K562 (cell line): ENCODE measurements around the gene FAM110D. TPM values are rescaled to one million over a fixed set of nuclear protein-coding genes. Genes with fewer than 3 reads are reported as not detected.
A peak's percentile ranks its signal among the peaks of the same experiment; 100 is the strongest.

Experiments
- ARNT ChIP-seq, 2 experiments: fragments of 450-650 bp; IDR thresholded peaks; 2 replicates each; pipeline ENCODE4 v1.6.1; 2016; ENCODE audit warnings: mild to moderate bottlenecking in 1 of 2
- CXXC5 ChIP-seq: fragments of 250-450 bp; sonication (Bioruptor Pico); IDR thresholded peaks from 2 replicates; pipeline ENCODE4 v1.8.0; 2022; ENCODE audit warnings: inconsistent platforms, mild to moderate bottlenecking, moderate library complexity
- DPF2 ChIP-seq: fragments of 450-650 bp; IDR thresholded peaks from 2 replicates; pipeline ENCODE4 v1.6.1; 2016
- ETV5 ChIP-seq: sonication (generic); formaldehyde crosslinking; IDR thresholded peaks from 2 replicates; pipeline ENCODE4 v1.4.0; 2020; ENCODE audit warnings: low read depth, mild to moderate bottlenecking, missing genetic modification reagents
- FOSL1 ChIP-seq: fragments of 200-800 bp; sonication (Bioruptor generic); conservative IDR thresholded peaks from 2 replicates; pipeline ENCODE4 v1.6.1; 2016; ENCODE audit warnings: missing genetic modification characterization, missing compliant biosample characterization
- GABPB1 ChIP-seq: sonication (generic); formaldehyde crosslinking; IDR thresholded peaks from 2 replicates; pipeline ENCODE4 v1.8.0; 2022; ENCODE audit warnings: mild to moderate bottlenecking, missing genetic modification reagents
- HDAC2 ChIP-seq: fragments of 450-650 bp; IDR thresholded peaks from 2 replicates; pipeline ENCODE4 v1.6.1; 2016; ENCODE audit warnings: mild to moderate bottlenecking
- MIER1 ChIP-seq: fragments of 450-650 bp; IDR thresholded peaks from 2 replicates; pipeline ENCODE4 v1.6.1; 2016; ENCODE audit warnings: antibody characterized with exemption, mild to moderate bottlenecking, low read depth
- POLR2H ChIP-seq: IDR thresholded peaks from 2 replicates; pipeline ENCODE4 v1.6.1; 2016; ENCODE audit warnings: missing genetic modification characterization, low read depth, mild to moderate bottlenecking, control low read depth, missing compliant biosample characterization, moderate library complexity
- RAD21 ChIP-seq, 2 experiments: fragments of 250-450 bp in 1 of 2; fragments of 450-650 bp in 1 of 2; sonication (Bioruptor Pico) in 1 of 2; formaldehyde crosslinking in 1 of 2; IDR thresholded peaks in 1 of 2; conservative IDR thresholded peaks in 1 of 2; 2 replicates each; pipeline versions ENCODE4 v1.4.0 to v1.8.0; 2020 to 2022; ENCODE audit warnings: mild to moderate bottlenecking in 2 of 2, moderate library complexity in 1 of 2
- RBM15 ChIP-seq: fragments of 200-400 bp; formaldehyde crosslinking; IDR thresholded peaks from 2 replicates; pipeline ENCODE4 v1.6.1; 2018; ENCODE audit warnings: mild to moderate bottlenecking, low read length, moderate library complexity; ENCODE audit not compliant: insufficient read depth
- RCOR1 ChIP-seq, 2 experiments: IDR thresholded peaks; 2 replicates each; pipeline ENCODE4 v1.6.1; 2012; ENCODE audit warnings: low read depth in 2 of 2, low read length in 2 of 2, borderline replicate concordance in 1 of 2, improper control_type of control experiment in 1 of 2
- RFX5 ChIP-seq: IDR thresholded peaks from 2 replicates; pipeline ENCODE4 v1.6.1; 2011; ENCODE audit warnings: low read depth, mild to moderate bottlenecking, improper control_type of control experiment, low read length
- RFX7 ChIP-seq: fragments of 250-450 bp; sonication (Bioruptor Pico); IDR thresholded peaks from 2 replicates; pipeline ENCODE4 v1.5.1; 2021; ENCODE audit warnings: mild to moderate bottlenecking
- SMARCB1 ChIP-seq: IDR thresholded peaks from 2 replicates; pipeline ENCODE4 v1.6.1; 2011; ENCODE audit warnings: improper control_type of control experiment, low read depth; ENCODE audit not compliant: insufficient read length
- TCFL5 ChIP-seq: fragments of 250-450 bp; sonication (Bioruptor Pico); conservative IDR thresholded peaks from 2 replicates; pipeline ENCODE4 v1.6.1; 2021; ENCODE audit warnings: mild to moderate bottlenecking, moderate library complexity, matching md5 sums
- ZNF12 ChIP-seq: sonication (generic); formaldehyde crosslinking; IDR thresholded peaks from 2 replicates; pipeline ENCODE4 v1.4.0; 2020; ENCODE audit warnings: mild to moderate bottlenecking, missing genetic modification reagents
- ZNF408 ChIP-seq: fragments of 250-450 bp; sonication (Bioruptor Pico); IDR thresholded peaks from 2 replicates; pipeline ENCODE4 v1.4.0; 2020; ENCODE audit warnings: low read depth, mild to moderate bottlenecking, moderate library complexity
- polyA plus RNA-seq, 8 experiments: library from polyadenylated mRNA; depleted of rRNA in 4 of 8; stranded (reverse) in 5 of 8; unstranded in 3 of 8; fragments of >200 nt; fragmentation: Nextera tagmentation in 2 of 8; fragmentation: Illumina TruSeq in 1 of 8; extraction: Ambion mirVana in 2 of 8; extraction: Trizol in 1 of 8; gene quantifications; 2 replicates each; pipeline versions ENCODE4 v1.2.1 to v1.2.3, GENCODE V29; 2011 to 2014; ENCODE audit warnings: inconsistent platforms in 1 of 8, missing spikeins in 1 of 8
- total RNA-seq, 7 experiments: library from RNA; depleted of rRNA in 6 of 7; stranded (reverse); fragments of >200 nt in 6 of 7; fragmentation: Illumina TruSeq in 2 of 7; extraction: Trizol in 2 of 7; gene quantifications; 2 replicates each; pipeline versions ENCODE4 v1.2.1 to v1.2.3, GENCODE V29; 2011 to 2021; ENCODE audit warnings: low replicate concordance in 1 of 7
- TF ChIP-seq, protein P1 (sequence below): fragments of 450-650 bp; IDR thresholded peaks from 2 replicates; pipeline ENCODE4 v1.6.1; 2016; ENCODE audit warnings: antibody characterized with exemption
- TF ChIP-seq, protein P2 (sequence below), 2 experiments: IDR thresholded peaks; 2 replicates each; pipeline ENCODE4 v1.6.1; 2011; ENCODE audit warnings: borderline replicate concordance in 1 of 2, control low read depth in 1 of 2, low read depth in 1 of 2, low read length in 1 of 2, mild to moderate bottlenecking in 1 of 2, mixed read lengths in 1 of 2, moderate library complexity in 1 of 2; ENCODE audit not compliant: insufficient read depth in 1 of 2, insufficient read length in 1 of 2, poor library complexity in 1 of 2, severe bottlenecking in 1 of 2; ENCODE audit errors: extremely low read depth in 1 of 2
- TF ChIP-seq, protein P3 (sequence below): IDR thresholded peaks from 2 replicates; pipeline ENCODE4 v1.6.1; 2016; ENCODE audit warnings: missing genetic modification characterization, missing compliant biosample characterization
- TF ChIP-seq, protein P4 (sequence below): sonication (generic); formaldehyde crosslinking; IDR thresholded peaks from 2 replicates; pipeline ENCODE4 v1.8.1; 2023; ENCODE audit warnings: mild to moderate bottlenecking, missing genetic modification reagents

The FAM110D gene
- total and polyA plus RNA-seq, 9 of the 15 experiments (the other 6 are each of a cell fraction or from before 2014, with no cell fraction given) = 0.04 to 1.1 (median 0.33) TPM

DNA sequence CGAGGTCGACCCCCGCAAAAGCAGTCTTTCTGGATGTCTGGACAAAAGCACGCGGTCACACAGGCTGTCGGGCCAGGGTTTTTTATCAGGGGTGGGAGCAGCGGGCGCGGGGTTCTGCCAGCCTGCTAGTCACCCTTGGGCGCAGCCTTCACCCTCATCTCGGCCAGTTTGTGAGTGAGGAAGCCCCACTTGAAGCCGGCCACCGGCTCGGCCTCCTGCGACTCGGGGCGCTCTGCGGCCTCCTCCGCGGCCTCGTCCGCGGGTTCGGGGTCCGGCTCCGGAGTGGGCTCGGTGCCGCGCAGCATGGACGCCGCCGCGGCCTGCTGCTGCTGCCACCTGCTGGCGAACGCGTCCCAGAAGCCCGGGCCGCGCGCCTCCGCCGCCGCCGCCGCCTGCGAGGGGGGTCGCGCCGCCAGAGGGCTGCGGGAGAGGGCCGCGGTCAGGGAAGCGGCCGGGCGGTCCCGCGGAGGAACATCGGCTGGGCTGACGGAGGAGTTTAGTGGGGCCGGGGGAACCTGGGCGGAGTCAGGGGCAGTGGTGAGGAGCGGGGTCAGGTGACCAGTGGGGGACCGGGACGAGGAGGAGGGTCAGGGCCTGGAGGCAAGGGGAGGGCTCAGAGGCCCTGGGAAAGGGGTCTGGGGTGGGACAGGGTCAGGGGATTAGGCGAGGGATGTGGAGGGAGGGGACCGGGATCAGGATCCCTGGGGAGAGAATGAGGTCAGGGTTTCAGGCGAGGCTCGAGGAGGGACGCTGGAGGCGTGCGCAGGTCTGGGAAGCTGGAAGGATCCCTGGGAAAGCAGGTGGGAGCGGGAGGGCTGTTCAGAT lies 5.4 kb downstream of the FAM110D start (continued):
- TF ChIP-seq RCOR1 (IDR thresholded peaks at IDR 0.05; ENCODE audit: borderline replicate concordance in 1 of 2, low read depth in 2 of 2, low read length in 2 of 2) (peak in 1 of 2 experiments; percentile 48; a peak in 1 of 4 replicates), SMARCB1 (no peak), ZNF408 (CRISPR knock-in tag) (no peak), ETV5 (CRISPR knock-in tag) (no peak), RFX7 (CRISPR knock-in tag) (no peak), HDAC2 (no peak), RBM15 (no peak), ARNT (IDR thresholded peaks at IDR 0.05) (no peak), MIER1 (no peak), RFX5 (no peak), DPF2 (no peak), RAD21 (CRISPR knock-in tag; conservative IDR thresholded peaks at IDR 0.05 in 1 of 2, IDR thresholded peaks at IDR 0.05 in 1 of 2) (peak; percentile 67 to 76), FOSL1 (tag) (no peak), GABPB1 (peak; percentile 44; the same call in 1 of the 2 replicates), ZNF12 (no peak; the same call in 1 of the 2 replicates), POLR2H (tag) (no peak), CXXC5 (CRISPR knock-in tag) (peak; percentile 95), TCFL5 (no peak)
- TF ChIP-seq, protein P1, sequence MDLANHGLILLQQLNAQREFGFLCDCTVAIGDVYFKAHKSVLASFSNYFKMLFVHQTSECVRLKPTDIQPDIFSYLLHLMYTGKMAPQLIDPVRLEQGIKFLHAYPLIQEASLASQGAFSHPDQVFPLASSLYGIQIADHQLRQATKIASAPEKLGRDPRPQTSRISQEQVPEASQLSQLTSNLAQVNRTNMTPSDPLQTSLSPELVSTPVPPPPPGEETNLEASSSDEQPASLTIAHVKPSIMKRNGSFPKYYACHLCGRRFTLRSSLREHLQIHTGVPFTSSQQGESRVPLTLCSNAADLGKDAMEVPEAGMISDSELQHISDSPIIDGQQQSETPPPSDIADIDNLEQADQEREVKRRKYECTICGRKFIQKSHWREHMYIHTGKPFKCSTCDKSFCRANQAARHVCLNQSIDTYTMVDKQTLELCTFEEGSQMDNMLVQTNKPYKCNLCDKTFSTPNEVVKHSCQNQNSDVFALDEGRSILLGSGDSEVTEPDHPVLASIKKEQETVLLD = 0 out of 2 replicates have a peak, but pooled peaks have one; percentile 15
- TF ChIP-seq, protein P2, sequence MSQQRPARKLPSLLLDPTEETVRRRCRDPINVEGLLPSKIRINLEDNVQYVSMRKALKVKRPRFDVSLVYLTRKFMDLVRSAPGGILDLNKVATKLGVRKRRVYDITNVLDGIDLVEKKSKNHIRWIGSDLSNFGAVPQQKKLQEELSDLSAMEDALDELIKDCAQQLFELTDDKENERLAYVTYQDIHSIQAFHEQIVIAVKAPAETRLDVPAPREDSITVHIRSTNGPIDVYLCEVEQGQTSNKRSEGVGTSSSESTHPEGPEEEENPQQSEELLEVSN (IDR thresholded peaks at IDR 0.05; ENCODE audit: borderline replicate concordance in 1 of 2, extremely low read depth in 1 of 2, insufficient read depth in 1 of 2, insufficient read length in 1 of 2, low read depth in 1 of 2, low read length in 1 of 2, poor library complexity in 1 of 2, severe bottlenecking in 1 of 2) = peak; percentile 70 to 85
- TF ChIP-seq, protein P3, sequence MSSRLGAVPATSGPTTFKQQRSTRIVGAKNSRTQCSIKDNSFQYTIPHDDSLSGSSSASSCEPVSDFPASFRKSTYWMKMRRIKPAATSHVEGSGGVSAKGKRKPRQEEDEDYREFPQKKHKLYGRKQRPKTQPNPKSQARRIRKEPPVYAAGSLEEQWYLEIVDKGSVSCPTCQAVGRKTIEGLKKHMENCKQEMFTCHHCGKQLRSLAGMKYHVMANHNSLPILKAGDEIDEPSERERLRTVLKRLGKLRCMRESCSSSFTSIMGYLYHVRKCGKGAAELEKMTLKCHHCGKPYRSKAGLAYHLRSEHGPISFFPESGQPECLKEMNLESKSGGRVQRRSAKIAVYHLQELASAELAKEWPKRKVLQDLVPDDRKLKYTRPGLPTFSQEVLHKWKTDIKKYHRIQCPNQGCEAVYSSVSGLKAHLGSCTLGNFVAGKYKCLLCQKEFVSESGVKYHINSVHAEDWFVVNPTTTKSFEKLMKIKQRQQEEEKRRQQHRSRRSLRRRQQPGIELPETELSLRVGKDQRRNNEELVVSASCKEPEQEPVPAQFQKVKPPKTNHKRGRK (tag) = no peak
- TF ChIP-seq, protein P4, sequence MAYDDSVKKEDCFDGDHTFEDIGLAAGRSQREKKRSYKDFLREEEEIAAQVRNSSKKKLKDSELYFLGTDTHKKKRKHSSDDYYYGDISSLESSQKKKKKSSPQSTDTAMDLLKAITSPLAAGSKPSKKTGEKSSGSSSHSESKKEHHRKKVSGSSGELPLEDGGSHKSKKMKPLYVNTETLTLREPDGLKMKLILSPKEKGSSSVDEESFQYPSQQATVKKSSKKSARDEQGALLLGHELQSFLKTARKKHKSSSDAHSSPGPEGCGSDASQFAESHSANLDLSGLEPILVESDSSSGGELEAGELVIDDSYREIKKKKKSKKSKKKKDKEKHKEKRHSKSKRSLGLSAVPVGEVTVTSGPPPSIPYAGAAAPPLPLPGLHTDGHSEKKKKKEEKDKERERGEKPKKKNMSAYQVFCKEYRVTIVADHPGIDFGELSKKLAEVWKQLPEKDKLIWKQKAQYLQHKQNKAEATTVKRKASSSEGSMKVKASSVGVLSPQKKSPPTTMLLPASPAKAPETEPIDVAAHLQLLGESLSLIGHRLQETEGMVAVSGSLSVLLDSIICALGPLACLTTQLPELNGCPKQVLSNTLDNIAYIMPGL = 0 out of 2 replicates have a peak, but pooled peaks have one; percentile 48
